Glomerular endothelial cell (primary cell): ENCODE measurements around the gene FAM181A. TPM values are rescaled to one million over a fixed set of nuclear protein-coding genes. Genes with fewer than 3 reads are reported as not detected.

Source experiments
- DNase-seq: peaks from one replicate; pipeline ENCODE4 v3.0.0-alpha.2; 2011; ENCODE audit warnings: low read depth, low spot score; ENCODE audit errors: extremely low read depth
- total RNA-seq: library from RNA; depleted of rRNA; stranded (reverse); fragments of >200 nt; gene quantifications from 2 replicates; pipeline ENCODE4 v1.2.3, GENCODE V29; 2015

FAM181A gene
- total RNA-seq, 1 donor from 2014 or later = not detected

- no peak for DNase-seq
Observed at GRCh38 chr14:93903342-93904184, 23.6 kb upstream of the FAM181A start.

GRCh38 chr14:93905623-93906022 lies 21.5 kb upstream of the FAM181A start:
- no peak for DNase-seq

- no peak for DNase-seq
Observed at GRCh38 chr14:93906341-93907329, 20.5 kb upstream of the FAM181A start.

- DNase-seq = no peak
Observed at GRCh38 chr14:93909429-93910128, 17.6 kb upstream of the FAM181A start.

GRCh38 chr14:93911975-93912615 lies 15.0 kb upstream of the FAM181A start:
- no peak for DNase-seq

GRCh38 chr14:93912782-93913181 lies 14.4 kb upstream of the FAM181A start:
- no peak for DNase-seq

GRCh38 chr14:93914278-93914677 lies 12.9 kb upstream of the FAM181A start:
- no peak for DNase-seq

- no peak for DNase-seq
Observed at GRCh38 chr14:93915070-93915705, 12.0 kb upstream of the FAM181A start.

- DNase-seq = no peak
Observed at GRCh38 chr14:93915800-93916199, 11.3 kb upstream of the FAM181A start.

- DNase-seq = no peak
Observed at GRCh38 chr14:93916498-93916897, 10.6 kb upstream of the FAM181A start.

- no peak for DNase-seq
Observed at GRCh38 chr14:93917141-93917540, 10.0 kb upstream of the FAM181A start.

- no peak for DNase-seq
Observed at GRCh38 chr14:93921001-93921806, 5.9 kb upstream of the FAM181A start.

GRCh38 chr14:93923626-93924025 lies 3.5 kb upstream of the FAM181A start:
- DNase-seq = no peak

GRCh38 chr14:93924592-93925355 lies 2.4 kb upstream of the FAM181A start:
- DNase-seq = no peak

- DNase-seq = no peak
Observed at GRCh38 chr14:93925374-93925895, 1.7 kb upstream of the FAM181A start.

GRCh38 chr14:93926245-93926872 lies 785 bp upstream of the FAM181A start:
- DNase-seq = no peak

- DNase-seq = no peak
Observed at GRCh38 chr14:93927800-93928145, 629 bp downstream of the FAM181A start.
